Measurements from ENCODE around the gene NR4A1. TPM values are rescaled to one million over a fixed set of nuclear protein-coding genes. Genes with fewer than 3 reads are reported as not detected.
A peak's percentile ranks its signal among the peaks of the same experiment; 100 is the strongest.

NR4A1 gene
- total and polyA plus RNA-seq, 9 of the 15 experiments (the other 6 are each of a cell fraction or from before 2014, with no cell fraction given), result 0.07 to 4.7 (median 1.9) TPM; not detected in 1

DNA sequence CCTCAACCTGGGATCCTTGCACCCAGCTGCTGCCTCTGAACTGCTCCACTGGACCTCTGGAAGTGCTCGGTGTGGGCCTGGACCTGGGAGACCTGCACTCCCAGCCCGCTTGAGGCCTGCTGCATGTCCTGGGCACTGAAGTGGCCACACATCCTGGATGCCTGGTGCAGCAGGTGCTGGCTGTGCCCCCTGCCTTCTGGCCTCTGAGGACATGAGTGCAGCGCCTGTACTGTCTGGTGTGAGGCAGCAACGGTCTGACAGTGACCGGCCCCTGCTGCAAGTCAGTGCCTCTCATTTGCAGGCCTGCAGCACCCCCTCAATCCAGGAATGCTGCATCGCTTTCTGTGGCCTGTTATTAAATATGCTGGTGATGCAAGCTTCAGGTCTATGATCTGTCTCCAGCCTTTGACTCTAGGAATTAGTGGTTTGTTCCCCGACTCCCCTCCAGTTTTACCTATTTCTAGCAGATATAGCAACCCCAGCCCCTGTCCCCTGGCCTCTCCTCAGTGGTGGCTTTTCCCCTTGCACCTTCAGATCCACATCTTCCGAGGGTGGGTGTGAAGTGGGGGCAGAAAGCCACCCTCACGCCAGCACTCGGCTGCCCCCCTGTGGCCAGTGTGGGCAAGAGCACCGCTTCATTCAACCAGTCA, 31.9 kb downstream of the NR4A1 start (continued):
- peak in 1 of 2 experiments; percentile 25; a peak in 1 of 4 replicates for TF ChIP-seq RCOR1 (IDR thresholded peaks at IDR 0.05; ENCODE audit: borderline replicate concordance in 1 of 2, low read depth in 2 of 2, low read length in 2 of 2)
- no peak for TF ChIP-seq CBX1 (IDR thresholded peaks at IDR 0.05; ENCODE audit: low read depth)
- TF ChIP-seq, protein P1, sequence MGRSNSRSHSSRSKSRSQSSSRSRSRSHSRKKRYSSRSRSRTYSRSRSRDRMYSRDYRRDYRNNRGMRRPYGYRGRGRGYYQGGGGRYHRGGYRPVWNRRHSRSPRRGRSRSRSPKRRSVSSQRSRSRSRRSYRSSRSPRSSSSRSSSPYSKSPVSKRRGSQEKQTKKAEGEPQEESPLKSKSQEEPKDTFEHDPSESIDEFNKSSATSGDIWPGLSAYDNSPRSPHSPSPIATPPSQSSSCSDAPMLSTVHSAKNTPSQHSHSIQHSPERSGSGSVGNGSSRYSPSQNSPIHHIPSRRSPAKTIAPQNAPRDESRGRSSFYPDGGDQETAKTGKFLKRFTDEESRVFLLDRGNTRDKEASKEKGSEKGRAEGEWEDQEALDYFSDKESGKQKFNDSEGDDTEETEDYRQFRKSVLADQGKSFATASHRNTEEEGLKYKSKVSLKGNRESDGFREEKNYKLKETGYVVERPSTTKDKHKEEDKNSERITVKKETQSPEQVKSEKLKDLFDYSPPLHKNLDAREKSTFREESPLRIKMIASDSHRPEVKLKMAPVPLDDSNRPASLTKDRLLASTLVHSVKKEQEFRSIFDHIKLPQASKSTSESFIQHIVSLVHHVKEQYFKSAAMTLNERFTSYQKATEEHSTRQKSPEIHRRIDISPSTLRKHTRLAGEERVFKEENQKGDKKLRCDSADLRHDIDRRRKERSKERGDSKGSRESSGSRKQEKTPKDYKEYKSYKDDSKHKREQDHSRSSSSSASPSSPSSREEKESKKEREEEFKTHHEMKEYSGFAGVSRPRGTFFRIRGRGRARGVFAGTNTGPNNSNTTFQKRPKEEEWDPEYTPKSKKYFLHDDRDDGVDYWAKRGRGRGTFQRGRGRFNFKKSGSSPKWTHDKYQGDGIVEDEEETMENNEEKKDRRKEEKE (IDR thresholded peaks at IDR 0.05; ENCODE audit: borderline replicate concordance in 1 of 2, control insufficient read depth in 1 of 2, low read depth in 2 of 2, low read length in 1 of 2), result no peak
- peak; percentile 53; the same call in 1 of the 2 replicates for TF ChIP-seq ZBTB7A (IDR thresholded peaks at IDR 0.05; ENCODE audit: borderline replicate concordance, control insufficient read depth, low read depth, low read length)
- no peak for TF ChIP-seq SMARCE1 (IDR thresholded peaks at IDR 0.05)
- no peak for TF ChIP-seq POLR2G (IDR thresholded peaks at IDR 0.05; ENCODE audit: low read depth, low read length)
- TF ChIP-seq, protein P2, sequence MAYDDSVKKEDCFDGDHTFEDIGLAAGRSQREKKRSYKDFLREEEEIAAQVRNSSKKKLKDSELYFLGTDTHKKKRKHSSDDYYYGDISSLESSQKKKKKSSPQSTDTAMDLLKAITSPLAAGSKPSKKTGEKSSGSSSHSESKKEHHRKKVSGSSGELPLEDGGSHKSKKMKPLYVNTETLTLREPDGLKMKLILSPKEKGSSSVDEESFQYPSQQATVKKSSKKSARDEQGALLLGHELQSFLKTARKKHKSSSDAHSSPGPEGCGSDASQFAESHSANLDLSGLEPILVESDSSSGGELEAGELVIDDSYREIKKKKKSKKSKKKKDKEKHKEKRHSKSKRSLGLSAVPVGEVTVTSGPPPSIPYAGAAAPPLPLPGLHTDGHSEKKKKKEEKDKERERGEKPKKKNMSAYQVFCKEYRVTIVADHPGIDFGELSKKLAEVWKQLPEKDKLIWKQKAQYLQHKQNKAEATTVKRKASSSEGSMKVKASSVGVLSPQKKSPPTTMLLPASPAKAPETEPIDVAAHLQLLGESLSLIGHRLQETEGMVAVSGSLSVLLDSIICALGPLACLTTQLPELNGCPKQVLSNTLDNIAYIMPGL (CRISPR knock-in tag; IDR thresholded peaks at IDR 0.05), result no peak
- TF ChIP-seq CAMTA2 (CRISPR knock-in tag; conservative IDR thresholded peaks at IDR 0.05), result no peak
- TF ChIP-seq RBM25 (IDR thresholded peaks at IDR 0.05; ENCODE audit: low read depth, low read length, severe bottlenecking), result no peak
- TF ChIP-seq MED1 (CRISPR knock-in tag; IDR thresholded peaks at IDR 0.05; ENCODE audit: borderline replicate concordance), result no peak
- TF ChIP-seq, protein P3, sequence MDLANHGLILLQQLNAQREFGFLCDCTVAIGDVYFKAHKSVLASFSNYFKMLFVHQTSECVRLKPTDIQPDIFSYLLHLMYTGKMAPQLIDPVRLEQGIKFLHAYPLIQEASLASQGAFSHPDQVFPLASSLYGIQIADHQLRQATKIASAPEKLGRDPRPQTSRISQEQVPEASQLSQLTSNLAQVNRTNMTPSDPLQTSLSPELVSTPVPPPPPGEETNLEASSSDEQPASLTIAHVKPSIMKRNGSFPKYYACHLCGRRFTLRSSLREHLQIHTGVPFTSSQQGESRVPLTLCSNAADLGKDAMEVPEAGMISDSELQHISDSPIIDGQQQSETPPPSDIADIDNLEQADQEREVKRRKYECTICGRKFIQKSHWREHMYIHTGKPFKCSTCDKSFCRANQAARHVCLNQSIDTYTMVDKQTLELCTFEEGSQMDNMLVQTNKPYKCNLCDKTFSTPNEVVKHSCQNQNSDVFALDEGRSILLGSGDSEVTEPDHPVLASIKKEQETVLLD (IDR thresholded peaks at IDR 0.05), result no peak
- no peak for TF ChIP-seq L3MBTL2 (IDR thresholded peaks at IDR 0.05)
- TF ChIP-seq SMARCA5 (IDR thresholded peaks at IDR 0.05), result no peak
- TF ChIP-seq, protein P4, sequence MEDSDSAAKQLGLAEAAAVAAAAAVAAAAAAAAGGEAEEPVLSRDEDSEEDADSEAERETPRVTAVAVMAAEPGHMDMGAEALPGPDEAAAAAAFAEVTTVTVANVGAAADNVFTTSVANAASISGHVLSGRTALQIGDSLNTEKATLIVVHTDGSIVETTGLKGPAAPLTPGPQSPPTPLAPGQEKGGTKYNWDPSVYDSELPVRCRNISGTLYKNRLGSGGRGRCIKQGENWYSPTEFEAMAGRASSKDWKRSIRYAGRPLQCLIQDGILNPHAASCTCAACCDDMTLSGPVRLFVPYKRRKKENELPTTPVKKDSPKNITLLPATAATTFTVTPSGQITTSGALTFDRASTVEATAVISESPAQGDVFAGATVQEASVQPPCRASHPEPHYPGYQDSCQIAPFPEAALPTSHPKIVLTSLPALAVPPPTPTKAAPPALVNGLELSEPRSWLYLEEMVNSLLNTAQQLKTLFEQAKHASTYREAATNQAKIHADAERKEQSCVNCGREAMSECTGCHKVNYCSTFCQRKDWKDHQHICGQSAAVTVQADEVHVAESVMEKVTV (CRISPR knock-in tag; IDR thresholded peaks at IDR 0.05), result peak; percentile 82
- TF ChIP-seq, protein P5, sequence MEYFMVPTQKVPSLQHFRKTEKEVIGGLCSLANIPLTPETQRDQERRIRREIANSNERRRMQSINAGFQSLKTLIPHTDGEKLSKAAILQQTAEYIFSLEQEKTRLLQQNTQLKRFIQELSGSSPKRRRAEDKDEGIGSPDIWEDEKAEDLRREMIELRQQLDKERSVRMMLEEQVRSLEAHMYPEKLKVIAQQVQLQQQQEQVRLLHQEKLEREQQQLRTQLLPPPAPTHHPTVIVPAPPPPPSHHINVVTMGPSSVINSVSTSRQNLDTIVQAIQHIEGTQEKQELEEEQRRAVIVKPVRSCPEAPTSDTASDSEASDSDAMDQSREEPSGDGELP (CRISPR knock-in tag; IDR thresholded peaks at IDR 0.05; ENCODE audit: borderline replicate concordance), result peak; percentile 36; the same call in 1 of the 2 replicates
- TF ChIP-seq HDGF (IDR thresholded peaks at IDR 0.05), result no peak
- no peak for TF ChIP-seq ZC3H4 (CRISPR knock-in tag; IDR thresholded peaks at IDR 0.05; ENCODE audit: borderline replicate concordance)

Measured in K562 (cell line).